ENCODE data around the gene TRIM43.
"Not testable (repeated sequence)": the region's sequence is repeated elsewhere in the genome, so short reads cannot be mapped to it uniquely, and the experiment has no call there.

Gene TRIM43

DNA sequence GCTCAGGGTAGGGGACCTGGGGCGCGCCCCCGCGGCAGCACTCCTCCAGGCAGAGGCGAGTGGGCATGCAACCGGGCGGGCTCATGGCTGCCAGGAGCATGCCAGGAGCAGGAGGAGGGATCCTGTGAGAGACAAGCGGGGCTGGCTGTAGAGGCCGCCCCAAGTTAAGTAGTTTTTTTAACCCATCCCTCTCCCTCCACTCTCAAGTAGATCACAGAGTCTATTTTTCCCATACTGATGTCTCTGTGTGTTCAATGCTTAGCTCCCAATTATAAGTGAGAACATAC is 49.4 kb downstream of the TRIM43 start:
- DNase-seq (ENCODE audit: low read depth in 2 of 2) = not testable (repeated sequence)

DNA sequence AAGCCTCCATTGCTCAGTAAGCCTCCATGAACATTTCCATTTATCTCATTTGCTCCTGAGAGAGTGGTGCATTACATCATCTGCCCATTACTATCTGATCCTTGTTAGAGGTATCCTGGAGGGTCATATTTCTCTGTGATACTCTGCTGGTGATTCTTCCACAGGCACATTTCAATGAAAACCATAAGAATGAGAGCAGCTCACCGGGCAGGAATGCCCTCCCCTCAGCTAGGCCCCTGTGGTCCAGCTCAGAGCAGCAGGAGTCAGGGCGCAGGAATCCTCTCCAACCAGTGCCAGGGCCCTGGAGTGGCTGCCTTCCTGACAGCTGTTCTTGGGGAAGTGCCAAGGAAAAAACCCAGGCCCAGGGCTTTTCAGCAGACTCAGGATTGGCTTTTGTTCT is 50.0 kb downstream of the TRIM43 start:
- DNase-seq (ENCODE audit: low read depth in 2 of 2) = not testable (repeated sequence)

DNA sequence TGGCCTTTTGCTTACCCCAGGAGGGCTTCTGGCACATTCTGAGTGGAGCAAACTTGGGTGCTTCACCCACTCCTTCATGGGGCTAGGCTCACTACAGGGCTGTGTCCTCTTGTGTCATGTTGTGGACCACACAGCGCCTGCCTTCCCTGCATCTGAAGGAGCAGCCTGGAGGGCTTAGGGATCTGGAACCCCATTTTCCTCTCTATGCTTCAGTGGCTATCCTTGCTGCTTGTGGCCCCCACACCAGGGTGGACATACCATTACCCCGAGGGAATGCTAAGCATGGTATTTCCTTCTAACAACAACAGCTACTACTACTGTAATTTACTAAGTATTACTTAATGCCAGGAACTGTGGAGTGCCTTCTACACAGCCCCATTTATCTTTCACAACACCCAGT is 50.6 kb downstream of the TRIM43 start:
- DNase-seq (ENCODE audit: low read depth in 2 of 2) = not testable (repeated sequence)

DNA sequence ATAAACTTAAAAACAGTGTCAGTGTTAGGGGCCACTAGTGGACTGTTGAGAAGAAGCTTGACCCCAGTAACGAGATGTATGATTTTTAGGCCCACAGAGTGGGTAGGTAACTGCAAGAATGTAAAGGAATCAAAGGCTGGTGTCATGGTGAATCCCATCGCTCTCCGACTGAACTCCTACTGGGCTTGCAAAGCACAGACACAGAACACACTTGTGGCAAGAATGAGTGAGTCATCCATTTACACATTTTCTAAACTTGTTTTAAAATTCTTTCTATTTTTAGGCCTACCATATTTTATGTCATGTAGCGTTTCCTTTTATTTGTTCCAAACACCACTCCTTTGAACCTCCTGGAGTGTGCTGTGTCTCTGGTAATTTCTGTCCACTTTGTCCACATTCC is 51.1 kb downstream of the TRIM43 start:
- not testable (repeated sequence) for DNase-seq (ENCODE audit: low read depth in 2 of 2)

DNA sequence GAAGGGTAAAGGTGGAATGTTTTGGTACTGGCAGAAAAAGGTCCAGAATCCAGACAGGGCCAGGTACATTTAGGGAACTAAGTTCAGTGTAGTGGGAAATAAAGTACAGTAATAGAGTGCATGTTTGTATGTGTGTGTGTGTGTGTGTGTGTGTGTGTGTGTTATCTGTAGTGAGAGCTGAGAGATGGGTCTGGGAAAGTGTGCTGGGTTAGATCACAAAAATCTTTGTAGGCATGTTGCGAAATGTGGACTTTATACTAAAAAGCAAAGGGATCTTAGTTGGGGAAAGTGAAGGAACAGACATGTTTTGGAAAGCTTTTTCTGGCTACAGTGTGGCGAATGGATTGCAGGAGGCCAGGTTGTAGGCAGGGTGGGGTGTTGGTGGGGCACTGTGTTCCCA is 53.5 kb downstream of the TRIM43 start:
- not testable (repeated sequence) for DNase-seq (ENCODE audit: low read depth in 2 of 2)

DNA sequence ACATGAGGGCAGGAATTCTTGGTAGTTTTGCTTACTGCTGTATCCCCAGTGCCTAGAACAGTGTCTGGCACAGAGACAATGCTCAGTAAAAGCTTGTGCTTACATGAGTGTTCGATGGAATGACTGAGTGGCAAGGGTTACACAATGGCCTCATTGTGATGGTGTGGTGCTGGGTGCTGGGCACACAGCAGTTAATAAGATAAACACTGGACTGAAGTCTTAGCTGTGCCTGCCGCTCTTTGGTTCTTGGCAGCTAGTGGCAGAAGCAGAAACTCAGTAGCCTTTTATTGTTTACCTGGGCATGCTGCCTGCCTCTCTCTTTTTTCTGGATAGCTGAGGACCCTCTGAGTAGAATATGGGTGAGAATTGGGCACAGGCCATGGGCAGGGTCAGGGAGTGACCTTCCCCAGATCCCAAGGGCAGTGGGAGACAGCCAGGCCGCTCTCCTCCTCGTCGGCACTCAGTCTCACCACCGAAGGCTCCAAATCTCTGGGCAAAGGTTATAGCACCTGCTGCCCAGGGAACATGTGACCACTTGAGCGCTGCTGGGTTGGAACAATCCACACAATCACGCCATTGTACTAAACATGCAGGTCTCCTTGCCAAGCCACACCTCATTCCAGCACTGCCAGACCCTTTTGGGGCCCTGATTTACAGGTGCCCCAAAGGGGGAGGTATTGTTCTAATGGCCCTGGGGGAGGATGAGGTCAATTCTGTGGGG is 54.6 kb downstream of the TRIM43 start:
- not testable (repeated sequence) for DNase-seq (ENCODE audit: low read depth in 2 of 2)

DNA sequence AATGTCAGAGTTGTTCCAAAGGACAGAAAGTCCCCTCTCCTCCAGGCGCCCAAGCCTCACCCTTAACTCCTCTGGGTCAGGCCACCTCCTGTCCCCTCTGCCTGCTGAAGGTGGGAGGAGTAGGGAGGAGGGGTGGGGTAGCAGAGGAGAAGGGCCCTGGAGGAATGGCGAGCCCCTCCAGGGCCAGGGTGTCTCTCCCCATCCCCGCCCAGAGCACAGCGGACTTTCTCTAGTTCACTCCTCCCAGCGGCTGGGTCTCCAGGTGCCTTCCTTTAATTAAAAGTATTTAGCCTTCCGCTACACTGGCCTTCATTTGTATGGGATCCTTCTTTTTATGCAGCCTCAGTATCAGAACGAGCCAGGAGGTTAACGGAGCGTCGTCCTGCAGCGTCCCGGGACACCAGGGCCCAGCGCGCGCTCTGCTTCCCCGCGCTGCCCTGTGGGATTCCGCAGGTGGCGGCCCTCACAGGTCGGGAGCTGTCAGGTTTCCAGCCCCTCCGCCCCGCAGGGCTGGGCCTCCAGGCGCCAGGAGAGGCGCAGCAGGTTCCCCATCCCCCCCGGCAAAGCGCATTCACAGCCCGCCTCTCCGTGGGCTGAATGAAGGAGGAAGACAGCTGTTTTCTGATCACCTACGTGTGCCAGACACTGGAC is 57.2 kb downstream of the TRIM43 start:
- DNase-seq (ENCODE audit: low read depth in 2 of 2) = not testable (repeated sequence)

Measured in stimulated activated CD4-positive, alpha-beta T cell treated with anti-CD3 and anti-CD28 coated beads, Interleukin-15, amount 100 ng/mL, for 48 hours (primary cell).